Gastrocnemius medialis (tissue), 4 donors: Measurements from ENCODE around the gene REC114. TPM values are rescaled to one million over a fixed set of nuclear protein-coding genes. Genes with fewer than 3 reads are reported as not detected.
"Not testable (repeated sequence)": the region's sequence is repeated elsewhere in the genome, so short reads cannot be mapped to it uniquely, and the experiment has no call there.

Source experiments
- ATAC-seq, 2 donors: fragments of 150-250 bp; one replicate each; pipeline ENCODE4 v1.9.1; 2016
- DNase-seq, 2 donors: peaks; one replicate each; pipeline ENCODE4 v3.0.0-alpha.2; 2019
- H3K27ac ChIP-seq, 4 donors: fragments of 200-600 bp; sonication (generic); 1 replicate in 1 of 4; 2 replicates in 3 of 4; pipeline ENCODE4 v1.5.1; 2016 to 2018; ENCODE audit warnings: mild to moderate bottlenecking in 2 of 4, moderate library complexity in 1 of 4
- H3K27me3 ChIP-seq, 3 donors: fragments of 200-600 bp; sonication (generic) in 2 of 3; 1 replicate in 1 of 3; 2 replicates in 2 of 3; pipeline versions ENCODE4 v1.5.1 to v1.6.0; 2016 to 2019; ENCODE audit warnings: mild to moderate bottlenecking in 1 of 3, moderate library complexity in 1 of 3
- H3K36me3 ChIP-seq, 2 donors: fragments of 200-600 bp; sonication (generic) in 1 of 2; one replicate each; pipeline ENCODE4 v1.5.1; 2017 to 2018
- H3K4me1 ChIP-seq, 2 donors: fragments of 200-600 bp; sonication (generic) in 1 of 2; one replicate each; pipeline ENCODE4 v1.5.1; 2016 to 2017; ENCODE audit warnings: mild to moderate bottlenecking in 2 of 2
- H3K4me3 ChIP-seq, 4 donors: fragments of 200-600 bp; sonication (generic) in 3 of 4; 1 replicate in 1 of 4; 2 replicates in 3 of 4; pipeline ENCODE4 v1.5.1; 2016 to 2019; ENCODE audit warnings: mild to moderate bottlenecking in 2 of 4
- H3K9me3 ChIP-seq, 3 donors: fragments of 200-600 bp; sonication (generic) in 2 of 3; 1 replicate in 1 of 3; 2 replicates in 2 of 3; pipeline ENCODE4 v1.5.1; 2016 to 2019
- POLR2A ChIP-seq, 2 donors: fragments of 450-650 bp; IDR thresholded peaks; one replicate each; pipeline ENCODE4 v1.6.1; 2017; ENCODE audit warnings: antibody characterized with exemption in 2 of 2, mild to moderate bottlenecking in 2 of 2, moderate library complexity in 2 of 2
- in situ Hi-C, 4 donors: fragments of 200-750 bp; cut with MboI; loops; one replicate each; pipeline versions ENCODE4 v1.15.0 to v1.8.0; 2017; ENCODE audit warnings: low sequenced_read_pairs in 4 of 4
- intact Hi-C: fragments of 100-400 bp; cut with DNase I; formaldehyde crosslinking; loops from one replicate; pipeline ENCODE4 v1.15.1; 2023; ENCODE audit warnings: low total_unique reads
- total RNA-seq, 4 donors: library from RNA; depleted of rRNA; stranded (reverse); fragments of >200 nt; gene quantifications; one replicate each; pipeline versions ENCODE4 v1.1.0 to v1.2.3, GENCODE V29; 2016
- TF ChIP-seq, protein P1 (sequence below), 5 experiments: fragments of 450-650 bp in 3 of 5; fragments of 200-600 bp in 2 of 5; sonication (generic) in 2 of 5; IDR thresholded peaks in 4 of 5; conservative IDR thresholded peaks in 1 of 5; 1 replicate in 4 of 5; 2 replicates in 1 of 5; pipeline ENCODE4 v1.5.1; 2016 to 2019; ENCODE audit warnings: antibody characterized with exemption in 5 of 5, mild to moderate bottlenecking in 3 of 5, moderate library complexity in 3 of 5

Gene REC114
- total RNA-seq, 4 donors from 2014 or later, result not detected

DNA sequence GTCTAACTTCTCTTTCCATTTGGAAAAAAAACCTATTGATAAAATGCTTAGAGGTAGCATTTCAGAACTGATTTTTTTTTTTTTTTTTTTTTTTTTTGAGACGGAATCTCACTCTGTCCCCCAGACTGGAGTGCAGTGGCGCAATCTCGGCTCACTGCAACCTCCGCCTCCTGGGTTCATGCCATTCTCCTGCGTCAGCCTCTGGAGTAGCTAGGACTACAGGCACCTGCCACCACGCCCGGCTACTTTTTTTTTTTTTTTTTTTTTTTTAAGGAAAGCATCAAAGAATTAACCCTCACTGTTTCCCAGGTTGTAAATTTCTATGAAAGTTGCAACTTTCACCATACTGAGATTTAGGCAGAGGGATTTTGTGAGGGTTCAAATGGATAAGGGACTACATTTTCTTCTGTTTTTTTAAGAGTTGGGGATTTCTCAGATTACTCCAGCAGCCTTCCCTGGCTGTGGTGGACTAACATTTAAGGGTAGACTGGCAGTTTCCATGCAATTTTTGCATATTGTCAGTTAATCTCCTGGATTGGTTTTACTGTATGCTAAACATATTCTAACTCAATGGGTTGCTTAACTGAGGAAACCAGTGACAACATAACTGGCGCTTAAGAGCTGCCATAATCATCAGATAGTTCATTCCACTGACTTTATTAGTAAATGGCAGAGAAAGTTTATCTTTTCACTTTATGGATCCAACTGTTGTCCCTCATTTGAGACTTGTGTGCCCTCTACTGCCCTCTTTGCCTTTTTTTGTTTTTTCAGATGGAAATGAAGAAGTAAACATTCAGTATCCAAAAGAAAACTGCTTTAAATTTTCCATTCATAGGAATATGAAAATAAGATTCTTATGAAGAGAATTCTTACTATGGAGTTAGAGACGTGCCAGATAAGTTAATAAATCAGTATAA lies 96.5 kb downstream of the REC114 start:
- no peak for TF ChIP-seq POLR2A (IDR thresholded peaks at IDR 0.05)
- TF ChIP-seq, protein P1, sequence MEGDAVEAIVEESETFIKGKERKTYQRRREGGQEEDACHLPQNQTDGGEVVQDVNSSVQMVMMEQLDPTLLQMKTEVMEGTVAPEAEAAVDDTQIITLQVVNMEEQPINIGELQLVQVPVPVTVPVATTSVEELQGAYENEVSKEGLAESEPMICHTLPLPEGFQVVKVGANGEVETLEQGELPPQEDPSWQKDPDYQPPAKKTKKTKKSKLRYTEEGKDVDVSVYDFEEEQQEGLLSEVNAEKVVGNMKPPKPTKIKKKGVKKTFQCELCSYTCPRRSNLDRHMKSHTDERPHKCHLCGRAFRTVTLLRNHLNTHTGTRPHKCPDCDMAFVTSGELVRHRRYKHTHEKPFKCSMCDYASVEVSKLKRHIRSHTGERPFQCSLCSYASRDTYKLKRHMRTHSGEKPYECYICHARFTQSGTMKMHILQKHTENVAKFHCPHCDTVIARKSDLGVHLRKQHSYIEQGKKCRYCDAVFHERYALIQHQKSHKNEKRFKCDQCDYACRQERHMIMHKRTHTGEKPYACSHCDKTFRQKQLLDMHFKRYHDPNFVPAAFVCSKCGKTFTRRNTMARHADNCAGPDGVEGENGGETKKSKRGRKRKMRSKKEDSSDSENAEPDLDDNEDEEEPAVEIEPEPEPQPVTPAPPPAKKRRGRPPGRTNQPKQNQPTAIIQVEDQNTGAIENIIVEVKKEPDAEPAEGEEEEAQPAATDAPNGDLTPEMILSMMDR (IDR thresholded peaks at IDR 0.05 in 4 of 5, conservative IDR thresholded peaks at IDR 0.05 in 1 of 5), result no peak
- Histone ChIP-seq H3K9me3 (no peaks in the 10 kb centered on the region), H3K27me3 (no peaks in the 10 kb centered on the region), H3K27ac (no peak overlapping the region), H3K4me3 (no peak overlapping the region), H3K4me1 (no peaks in the 10 kb centered on the region), H3K36me3 (no peaks in the 10 kb centered on the region)
- in situ Hi-C loops (no loop called here), intact Hi-C loops (no loop called here)
- ATAC-seq (no peak), DNase-seq (no peak)

GRCh38 chr15:73540161-73540560 lies 97.2 kb downstream of the REC114 start:
- in situ Hi-C loops, result no loop called here
- H3K4me1 ChIP-seq, result no peaks in the 10 kb centered on the region
- TF ChIP-seq, protein P1 (IDR thresholded peaks at IDR 0.05 in 4 of 5, conservative IDR thresholded peaks at IDR 0.05 in 1 of 5), result no peak
- TF ChIP-seq POLR2A (IDR thresholded peaks at IDR 0.05), result no peak
- no peak overlapping the region for H3K4me3 ChIP-seq
- no peaks in the 10 kb centered on the region for H3K27me3 ChIP-seq
- no peak for DNase-seq
- H3K9me3 ChIP-seq, result no peaks in the 10 kb centered on the region
- no peak for ATAC-seq
- H3K36me3 ChIP-seq, result no peaks in the 10 kb centered on the region
- intact Hi-C loops, result no loop called here
- H3K27ac ChIP-seq, result no peak overlapping the region

DNA sequence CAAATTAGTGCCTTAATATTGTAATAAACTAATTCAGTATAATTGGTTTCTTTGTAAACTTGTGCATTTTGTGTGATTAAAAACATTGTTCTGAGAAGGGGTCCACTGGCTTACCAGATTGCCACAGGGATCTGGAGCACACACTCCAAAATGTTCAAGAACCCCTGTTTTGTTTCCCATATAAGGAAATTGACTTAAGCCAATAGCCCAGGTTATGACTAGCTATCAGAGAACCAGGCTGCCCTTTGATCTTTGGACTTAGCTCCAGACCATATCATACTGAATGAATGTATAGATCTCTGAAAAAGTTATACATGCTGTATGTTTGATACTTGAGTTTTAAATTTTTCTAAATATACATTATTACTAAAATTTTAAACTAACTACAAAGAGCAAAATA lies 98.5 kb downstream of the REC114 start:
- DNase-seq (no peak), ATAC-seq (no peak)
- Histone ChIP-seq H3K4me1 (no peaks in the 10 kb centered on the region), H3K36me3 (no peaks in the 10 kb centered on the region), H3K27me3 (no peaks in the 10 kb centered on the region), H3K4me3 (no peak overlapping the region), H3K9me3 (no peaks in the 10 kb centered on the region), H3K27ac (no peak overlapping the region)
- intact Hi-C loops (no loop called here), in situ Hi-C loops (no loop called here)
- TF ChIP-seq, protein P1 (IDR thresholded peaks at IDR 0.05 in 4 of 5, conservative IDR thresholded peaks at IDR 0.05 in 1 of 5), result no peak
- TF ChIP-seq POLR2A (IDR thresholded peaks at IDR 0.05), result no peak

GRCh38 chr15:73548925-73549324 lies 106.0 kb downstream of the REC114 start:
- ATAC-seq, H3K27me3 ChIP-seq, H3K4me3 ChIP-seq, intact Hi-C loops, H3K9me3 ChIP-seq, in situ Hi-C loops, DNase-seq, H3K4me1 ChIP-seq, H3K27ac ChIP-seq, H3K36me3 ChIP-seq: not testable (repeated sequence)

GRCh38 chr15:73550190-73550589 lies 107.2 kb downstream of the REC114 start:
- Histone ChIP-seq H3K36me3 (peaks cover 0 to 3% of the 10 kb centered on the region in 2 donors), H3K9me3 (no peaks in the 10 kb centered on the region), H3K4me3 (no peak overlapping the region), H3K27ac (no peak overlapping the region), H3K4me1 (no peaks in the 10 kb centered on the region), H3K27me3 (no peaks in the 10 kb centered on the region)
- in situ Hi-C loops (no loop called here), intact Hi-C loops (no loop called here)
- TF ChIP-seq POLR2A (IDR thresholded peaks at IDR 0.05), result no peak
- no peak for ATAC-seq
- no peak for DNase-seq
